Ovary (tissue), 9 donors: ENCODE data around the gene DQX1. TPM values are rescaled to one million over a fixed set of nuclear protein-coding genes. Genes with fewer than 3 reads are reported as not detected.
A peak's percentile ranks its signal among the peaks of the same experiment; 100 is the strongest.

Source experiments
- DNase-seq, 5 donors: peaks; one replicate each; pipeline ENCODE4 v3.0.0-alpha.2; 2019 to 2020
- H3K27ac ChIP-seq, 2 donors: fragments of 200-600 bp; one replicate each; pipeline versions ENCODE4 v1.5.1 to v1.8.0; 2019 to 2022
- H3K27me3 ChIP-seq: fragments of 200-600 bp; one replicate; pipeline ENCODE4 v1.8.0; 2022
- H3K36me3 ChIP-seq: fragments of 200-600 bp; sonication (generic); one replicate; pipeline ENCODE4 v1.5.1; 2019
- H3K4me1 ChIP-seq: one replicate; pipeline ENCODE4 v1.8.1; 2013; ENCODE audit warnings: mild to moderate bottlenecking, moderate library complexity; ENCODE audit not compliant: insufficient read depth
- H3K4me3 ChIP-seq: fragments of 200-600 bp; sonication (generic); one replicate; pipeline ENCODE4 v1.5.1; 2017
- H3K9me3 ChIP-seq, 2 donors: fragments of 200-600 bp in 1 of 2; sonication (generic) in 1 of 2; one replicate each; pipeline versions ENCODE4 v1.5.1 to v1.8.1; 2013 to 2019; ENCODE audit warnings: mild to moderate bottlenecking in 1 of 2, moderate library complexity in 1 of 2
- CTCF ChIP-seq, 3 donors: fragments of 450-650 bp in 2 of 3; fragments of 200-600 bp in 1 of 3; IDR thresholded peaks; one replicate each; pipeline versions ENCODE4 v1.5.1 to v1.8.0; 2016 to 2022; ENCODE audit warnings: antibody characterized with exemption in 3 of 3, mild to moderate bottlenecking in 1 of 3
- EP300 ChIP-seq: sonication (generic); formaldehyde crosslinking; IDR thresholded peaks from one replicate; pipeline ENCODE4 v1.6.1; 2017; ENCODE audit warnings: antibody characterized with exemption
- POLR2A ChIP-seq: fragments of 450-650 bp; IDR thresholded peaks from one replicate; pipeline ENCODE4 v1.6.1; 2017; ENCODE audit warnings: antibody characterized with exemption, mild to moderate bottlenecking, moderate library complexity
- WGBS, 3 donors: extraction: QIAGEN DNeasy Blood & Tissue Kit in 1 of 3; methylation state at CpG; one replicate each; pipeline versions ENCODE4 v1.1.5 to v1.1.7; 2013 to 2017; 5-methylcytosine and 5-hydroxymethylcytosine counted together
- intact Hi-C, 4 donors: fragments of 100-400 bp; cut with DNase I; formaldehyde crosslinking; loops; one replicate each; pipeline versions ENCODE4 v1.11.0 to v1.15.1; 2022 to 2023
- polyA plus RNA-seq, 2 donors: library from polyadenylated mRNA; stranded (reverse); fragments of 200-250 nt in 1 of 2; fragments of 350-450 nt in 1 of 2; fragmentation: Illumina TruSeq in 1 of 2; extraction: RNeasy Lipid Tissue Mini Kit (QIAGEN cat#74804) in 1 of 2; gene quantifications; one replicate each; pipeline ENCODE4 v1.2.3, GENCODE V29; 2013 to 2014
- total RNA-seq, 7 donors: library from RNA; depleted of rRNA in 2 of 7; stranded (reverse); fragments of >200 nt in 2 of 7; fragmentation: NEBNext Ultra II Directional in 3 of 7; extraction: Animal tissue kit (Norgen Biotek cat#: 25700) in 3 of 7; gene quantifications; one replicate each; pipeline versions ENCODE4 v1.1.0 to v1.2.4, GENCODE V29; 2016 to 2023
- donor health status: DM: no; HTN: no; CAD: no; lungs with moderate emphysema.
- donor health status: DM: no; HTN: no; CAD: no.
- donor health status: Bipolar disorder and iron deficiency.
- donor health status: DM: yes; HTN: yes; CAD: no.
- donor health status: DM: no; HTN: no; CAD: no.
- donor health status: DM: yes; HTN: yes; CAD: no.

Gene DQX1
- total and polyA plus RNA-seq, 9 donors = 0.06 to 1.1 (median 0.22) TPM; not detected in 5

DNA sequence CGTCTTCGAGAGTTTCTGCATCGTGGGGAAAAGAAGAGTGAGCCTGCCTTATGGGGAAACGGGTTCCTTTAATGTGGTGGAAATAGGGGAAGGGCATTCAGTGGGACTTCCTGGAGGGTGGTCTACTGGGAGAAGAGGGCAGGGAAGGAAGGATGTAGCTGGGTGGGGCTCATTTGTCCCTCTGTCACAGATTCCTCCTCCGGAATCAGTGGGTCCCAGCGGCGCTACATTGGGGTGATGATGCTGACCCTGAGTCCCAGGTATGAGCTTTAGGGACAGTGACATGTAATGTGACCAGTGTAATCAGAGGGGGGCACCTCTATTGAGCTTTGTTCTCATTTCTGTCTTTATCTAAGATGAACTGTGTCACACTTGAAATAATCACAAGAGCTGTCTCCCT, 5.6 kb upstream of the DQX1 start:
- peaks cover 13% of the 10 kb centered on the region for H3K4me1 ChIP-seq
- WGBS, 3 donors = 83 to 86% (median 84%) methylated on average over 7 of the region's 7 CpGs
- no peaks in the 10 kb centered on the region for H3K9me3 ChIP-seq
- no peaks in the 10 kb centered on the region for H3K36me3 ChIP-seq
- intact Hi-C loops = loop anchor here in 1 of 4 donors (5.0 kb wide), 1 partner anchor 49 kb away; the partner anchor contains the start of genes CCDC142 and TTC31
- DNase-seq = no peak
- no peaks in the 10 kb centered on the region for H3K27me3 ChIP-seq
- TF ChIP-seq POLR2A (no peak), CTCF (IDR thresholded peaks at IDR 0.05) (no peak), EP300 (no peak)
- H3K4me3 ChIP-seq = no peak overlapping the region
- no peak overlapping the region for H3K27ac ChIP-seq

- no peak for DNase-seq
- TF ChIP-seq EP300 (no peak), CTCF (IDR thresholded peaks at IDR 0.05) (no peak), POLR2A (no peak)
- H3K27ac ChIP-seq = peak overlapping the region in 1 of 2 donors; percentile 58
- no peaks in the 10 kb centered on the region for H3K36me3 ChIP-seq
- H3K27me3 ChIP-seq = no peaks in the 10 kb centered on the region
- peaks cover 13% of the 10 kb centered on the region for H3K4me1 ChIP-seq
- 1 to 2% (median 1%) methylated on average over 54 of the region's 54 CpGs for WGBS, 3 donors
- H3K4me3 ChIP-seq = peak overlapping the region; percentile 92
- intact Hi-C loops = loop anchor here in 1 of 4 donors (5.0 kb wide), 1 partner anchor 48 kb away; the partner anchor contains the start of genes CCDC142 and TTC31
- H3K9me3 ChIP-seq = no peaks in the 10 kb centered on the region
Measured at GRCh38 chr2:74530239-74531187, 4.5 kb upstream of the DQX1 start.

DNA sequence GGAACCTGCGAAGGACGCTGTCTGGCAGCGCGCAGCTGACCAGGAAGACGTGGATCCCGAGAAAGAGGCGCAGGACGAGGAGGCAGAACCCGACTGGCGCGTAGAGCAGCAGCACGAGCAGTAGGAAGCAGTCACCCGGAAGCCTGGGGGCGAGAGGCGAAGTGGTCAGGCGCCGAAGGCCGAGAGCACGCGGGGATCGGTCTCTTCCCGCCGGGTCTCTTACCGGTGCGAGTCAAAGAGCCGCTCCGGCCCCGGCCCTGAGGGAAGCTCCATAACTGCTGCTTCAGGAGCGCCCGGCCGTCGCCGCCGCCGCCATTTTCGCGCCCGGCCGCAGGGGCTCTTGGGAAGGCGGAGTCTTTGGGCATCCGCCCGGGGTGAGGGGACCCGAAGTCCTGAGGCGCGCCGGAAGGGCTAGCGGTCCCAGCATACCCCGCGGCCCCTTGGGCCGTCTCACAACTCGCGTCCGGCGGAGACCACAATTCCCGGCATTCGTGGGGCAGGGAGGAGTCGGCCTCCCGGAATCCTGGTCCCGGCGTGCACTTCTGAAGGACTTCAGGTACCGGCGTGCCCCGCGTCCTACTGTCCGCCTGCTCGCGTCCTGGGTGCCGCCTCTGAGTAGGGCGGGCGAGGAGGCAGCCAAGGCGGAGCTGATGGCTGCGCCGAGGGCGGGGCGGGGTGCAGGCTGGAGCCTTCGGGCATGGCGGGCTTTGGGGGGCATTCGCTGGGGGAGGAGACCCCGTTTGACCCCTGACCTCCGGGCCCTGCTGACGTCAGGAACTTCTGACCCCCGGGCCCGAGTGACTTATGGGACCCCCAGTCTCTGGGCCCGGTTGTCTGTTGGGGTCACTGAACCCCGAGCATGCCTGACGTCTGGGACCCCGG, 3.6 kb upstream of the DQX1 start, which contains the start of the genes AUP1 and HTRA2:
Gene AUP1, minus strand, starts transcription at position 350 of the 882 bp plus-strand sequence. Its CDS starts 77 bp downstream, at position 273.
Gene HTRA2, plus strand, starts transcription at position 577 of the 882 bp plus-strand sequence. Its CDS starts 74 bp downstream, at position 651.
- H3K27me3 ChIP-seq = no peaks in the 10 kb centered on the region
- H3K4me1 ChIP-seq = peaks cover 13% of the 10 kb centered on the region
- DNase-seq = peak; percentile 96 to 98 (median 97)
- peak within 1 kb of the TSS; percentile 92 for H3K4me3 ChIP-seq
- no peaks in the 10 kb centered on the region for H3K36me3 ChIP-seq
- H3K27ac ChIP-seq = peak within 1 kb of the TSS in 1 of 2 donors; percentile 70
- H3K9me3 ChIP-seq = no peaks in the 10 kb centered on the region
- 0 to 1% (median 1%) methylated on average over 71 to 87 of the region's 87 CpGs for WGBS, 3 donors
- intact Hi-C loops = loop anchor here in 1 of 4 donors (5.0 kb wide), 1 partner anchor 47 kb away; the partner anchor contains the start of genes CCDC142 and TTC31
- no peak for TF ChIP-seq CTCF (IDR thresholded peaks at IDR 0.05)
- peak; percentile 85 for TF ChIP-seq POLR2A
- TF ChIP-seq EP300 = peak; percentile 79
